ENCODE measurements around the gene FRMD6. TPM values are rescaled to one million over a fixed set of nuclear protein-coding genes. Genes with fewer than 3 reads are reported as not detected.

FRMD6 gene
- total and polyA plus RNA-seq, 4 donors: 3.2 to 27.2 (median 8.6) TPM

DNA sequence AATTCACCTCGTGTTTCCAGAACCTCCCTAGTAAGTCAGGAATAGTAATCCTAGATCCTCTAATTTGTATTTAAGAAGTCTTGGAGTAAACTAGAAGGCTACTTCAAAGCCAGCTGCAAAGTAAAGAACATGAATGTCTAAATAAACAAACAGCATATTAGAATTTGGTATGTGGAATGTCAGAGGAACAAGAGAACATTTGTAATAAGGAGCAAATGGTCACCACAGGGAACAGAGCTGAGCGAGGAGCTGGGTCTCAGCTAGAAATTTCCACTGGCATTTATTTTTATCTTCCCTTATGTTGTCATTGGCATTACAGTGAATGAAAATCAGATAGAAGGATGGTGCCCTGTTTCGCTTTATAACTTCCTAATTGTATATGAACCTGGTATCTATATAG, 50.2 kb downstream of the FRMD6 start:
- 71 to 85% methylated on average over 3 of the region's 3 CpGs for WGBS, 2 donors
- no peaks in the 10 kb centered on the region for H3K27me3 ChIP-seq (ENCODE audit: control insufficient read depth in 3 of 3, insufficient read depth in 3 of 3, low read length in 2 of 3)
- ATAC-seq (ENCODE audit: insufficient read depth, low FRiP score) (no peak), DNase-seq (peak in 2 of 3 donors; percentile 38 to 51)
- no peak overlapping the region for H3K4me3 ChIP-seq
- peaks cover 2 to 21% (median 16%) of the 10 kb centered on the region in 4 donors for H3K36me3 ChIP-seq (ENCODE audit: control insufficient read depth in 4 of 4, insufficient read depth in 4 of 4, low read length in 4 of 4)
- H3K9ac ChIP-seq (ENCODE audit: insufficient read depth in 1 of 2, low read length in 2 of 2): no peak overlapping the region
- H3K27ac ChIP-seq (ENCODE audit: low read depth in 1 of 2, low read length in 1 of 2): no peak overlapping the region
- no peaks in the 10 kb centered on the region for H3K9me3 ChIP-seq (ENCODE audit: control insufficient read depth in 4 of 4, insufficient read depth in 3 of 4, low read length in 3 of 4)
- TF ChIP-seq, protein P1, sequence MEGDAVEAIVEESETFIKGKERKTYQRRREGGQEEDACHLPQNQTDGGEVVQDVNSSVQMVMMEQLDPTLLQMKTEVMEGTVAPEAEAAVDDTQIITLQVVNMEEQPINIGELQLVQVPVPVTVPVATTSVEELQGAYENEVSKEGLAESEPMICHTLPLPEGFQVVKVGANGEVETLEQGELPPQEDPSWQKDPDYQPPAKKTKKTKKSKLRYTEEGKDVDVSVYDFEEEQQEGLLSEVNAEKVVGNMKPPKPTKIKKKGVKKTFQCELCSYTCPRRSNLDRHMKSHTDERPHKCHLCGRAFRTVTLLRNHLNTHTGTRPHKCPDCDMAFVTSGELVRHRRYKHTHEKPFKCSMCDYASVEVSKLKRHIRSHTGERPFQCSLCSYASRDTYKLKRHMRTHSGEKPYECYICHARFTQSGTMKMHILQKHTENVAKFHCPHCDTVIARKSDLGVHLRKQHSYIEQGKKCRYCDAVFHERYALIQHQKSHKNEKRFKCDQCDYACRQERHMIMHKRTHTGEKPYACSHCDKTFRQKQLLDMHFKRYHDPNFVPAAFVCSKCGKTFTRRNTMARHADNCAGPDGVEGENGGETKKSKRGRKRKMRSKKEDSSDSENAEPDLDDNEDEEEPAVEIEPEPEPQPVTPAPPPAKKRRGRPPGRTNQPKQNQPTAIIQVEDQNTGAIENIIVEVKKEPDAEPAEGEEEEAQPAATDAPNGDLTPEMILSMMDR (IDR thresholded peaks at IDR 0.05; ENCODE audit: control extremely low read depth, extremely low read depth): no peak
- H3K4me1 ChIP-seq (ENCODE audit: control insufficient read depth in 5 of 5, insufficient read depth in 5 of 5, low read length in 5 of 5): no peaks in the 10 kb centered on the region

DNA sequence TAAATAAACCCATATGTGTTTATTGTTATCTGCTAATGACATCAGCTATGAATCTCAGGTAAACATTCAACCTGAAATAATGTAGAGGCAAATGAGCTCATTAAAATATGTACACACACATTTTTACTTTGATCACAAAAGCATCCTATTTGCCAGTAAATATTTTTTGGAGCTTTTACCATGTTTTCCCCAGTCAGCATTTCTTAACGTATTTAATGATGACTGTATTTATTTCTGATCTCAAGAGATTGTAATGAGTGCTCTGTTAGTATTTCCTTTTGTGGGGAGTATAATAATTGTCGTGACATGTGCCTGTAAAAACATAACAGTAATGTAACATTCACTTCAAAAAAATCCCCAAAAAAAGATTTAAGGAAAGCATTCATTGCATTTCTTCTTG, 52.1 kb downstream of the FRMD6 start:
- no peak overlapping the region for H3K4me3 ChIP-seq
- peaks cover 2 to 28% (median 24%) of the 10 kb centered on the region in 4 donors for H3K36me3 ChIP-seq (ENCODE audit: control insufficient read depth in 4 of 4, insufficient read depth in 4 of 4, low read length in 4 of 4)
- no peak overlapping the region for H3K27ac ChIP-seq (ENCODE audit: low read depth in 1 of 2, low read length in 1 of 2)
- no peaks in the 10 kb centered on the region for H3K9me3 ChIP-seq (ENCODE audit: control insufficient read depth in 4 of 4, insufficient read depth in 3 of 4, low read length in 3 of 4)
- DNase-seq (no peak), ATAC-seq (ENCODE audit: insufficient read depth, low FRiP score) (no peak)
- WGBS, 2 donors: 78 to 82% methylated on average over 2 of the region's 2 CpGs
- H3K27me3 ChIP-seq (ENCODE audit: control insufficient read depth in 3 of 3, insufficient read depth in 3 of 3, low read length in 2 of 3): no peaks in the 10 kb centered on the region
- no peaks in the 10 kb centered on the region for H3K4me1 ChIP-seq (ENCODE audit: control insufficient read depth in 5 of 5, insufficient read depth in 5 of 5, low read length in 5 of 5)
- TF ChIP-seq, protein P1 (IDR thresholded peaks at IDR 0.05; ENCODE audit: control extremely low read depth, extremely low read depth): no peak
- no peak overlapping the region for H3K9ac ChIP-seq (ENCODE audit: insufficient read depth in 1 of 2, low read length in 2 of 2)

DNA sequence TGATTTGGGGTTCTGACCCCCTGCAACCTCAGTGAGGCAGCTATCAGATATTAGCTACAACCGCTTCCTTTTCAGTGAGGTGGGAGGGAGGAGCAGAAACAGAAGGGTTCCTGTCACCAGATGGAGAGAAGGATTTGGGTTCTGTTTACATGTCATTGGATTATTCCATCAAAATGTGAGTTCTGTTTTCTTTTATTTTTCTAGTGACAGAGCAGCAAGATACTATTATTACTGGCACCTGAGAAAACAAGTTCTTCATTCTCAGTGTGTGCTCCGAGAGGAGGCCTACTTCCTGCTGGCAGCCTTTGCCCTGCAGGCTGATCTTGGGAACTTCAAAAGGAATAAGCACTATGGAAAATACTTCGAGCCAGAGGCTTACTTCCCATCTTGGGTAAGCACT, 52.8 kb downstream of the FRMD6 start:
- Histone ChIP-seq H3K9ac (ENCODE audit: insufficient read depth in 1 of 2, low read length in 2 of 2) (no peak overlapping the region), H3K27ac (ENCODE audit: low read depth in 1 of 2, low read length in 1 of 2) (no peak overlapping the region), H3K4me3 (no peak overlapping the region), H3K36me3 (ENCODE audit: control insufficient read depth in 4 of 4, insufficient read depth in 4 of 4, low read length in 4 of 4) (peaks cover 2 to 33% (median 25%) of the 10 kb centered on the region in 4 donors), H3K27me3 (ENCODE audit: control insufficient read depth in 3 of 3, insufficient read depth in 3 of 3, low read length in 2 of 3) (no peaks in the 10 kb centered on the region), H3K4me1 (ENCODE audit: control insufficient read depth in 5 of 5, insufficient read depth in 5 of 5, low read length in 5 of 5) (no peaks in the 10 kb centered on the region), H3K9me3 (ENCODE audit: control insufficient read depth in 4 of 4, insufficient read depth in 3 of 4, low read length in 3 of 4) (no peaks in the 10 kb centered on the region)
- 81 to 90% methylated on average over 3 of the region's 3 CpGs for WGBS, 2 donors
- ATAC-seq (ENCODE audit: insufficient read depth, low FRiP score) (no peak), DNase-seq (no peak)
- TF ChIP-seq, protein P1 (IDR thresholded peaks at IDR 0.05; ENCODE audit: control extremely low read depth, extremely low read depth): no peak

- TF ChIP-seq, protein P1 (IDR thresholded peaks at IDR 0.05; ENCODE audit: control extremely low read depth, extremely low read depth): no peak
- H3K36me3 ChIP-seq (ENCODE audit: control insufficient read depth in 4 of 4, insufficient read depth in 4 of 4, low read length in 4 of 4): peaks cover 3 to 37% (median 27%) of the 10 kb centered on the region in 4 donors
- no peaks in the 10 kb centered on the region for H3K27me3 ChIP-seq (ENCODE audit: control insufficient read depth in 3 of 3, insufficient read depth in 3 of 3, low read length in 2 of 3)
- no peak overlapping the region for H3K9ac ChIP-seq (ENCODE audit: insufficient read depth in 1 of 2, low read length in 2 of 2)
- 80 to 86% methylated on average over 2 of the region's 2 CpGs for WGBS, 2 donors
- no peak overlapping the region for H3K4me3 ChIP-seq
- ATAC-seq (ENCODE audit: insufficient read depth, low FRiP score): no peak
- H3K27ac ChIP-seq (ENCODE audit: low read depth in 1 of 2, low read length in 1 of 2): no peak overlapping the region
- H3K9me3 ChIP-seq (ENCODE audit: control insufficient read depth in 4 of 4, insufficient read depth in 3 of 4, low read length in 3 of 4): no peaks in the 10 kb centered on the region
- no peaks in the 10 kb centered on the region for H3K4me1 ChIP-seq (ENCODE audit: control insufficient read depth in 5 of 5, insufficient read depth in 5 of 5, low read length in 5 of 5)
- DNase-seq: no peak
Observed at GRCh38 chr14:51707327-51707726, 55.6 kb downstream of the FRMD6 start.
